ENCODE results near the gene TYROBP.

DNA sequence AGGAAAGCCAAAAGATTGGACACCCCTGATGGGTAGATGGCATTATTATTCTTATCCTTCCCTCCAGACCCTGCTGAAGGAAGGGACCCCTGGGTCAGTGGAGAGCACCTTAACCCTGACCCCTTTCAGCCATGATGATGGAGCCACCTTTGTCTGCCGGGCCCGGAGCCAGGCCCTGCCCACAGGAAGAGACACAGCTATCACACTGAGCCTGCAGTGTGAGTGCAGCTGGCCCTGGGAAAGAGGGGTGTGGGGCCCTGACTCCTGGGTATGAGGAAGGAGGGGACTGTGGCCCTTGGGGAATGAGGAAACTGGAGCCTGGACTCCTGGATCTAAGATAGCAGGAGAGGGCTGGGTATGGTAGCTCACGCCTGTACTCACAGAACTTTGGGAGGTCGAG, 48.7 kb downstream of the TYROBP start:
- TF ChIP-seq POLR2A (IDR thresholded peaks at IDR 0.05) (no peak), POLR2AphosphoS5 (IDR thresholded peaks at IDR 0.05) (no peak)

Measured in prostate gland (tissue), 1 donor.